Measurements from ENCODE around the gene IWS1.

The IWS1 gene

DNA sequence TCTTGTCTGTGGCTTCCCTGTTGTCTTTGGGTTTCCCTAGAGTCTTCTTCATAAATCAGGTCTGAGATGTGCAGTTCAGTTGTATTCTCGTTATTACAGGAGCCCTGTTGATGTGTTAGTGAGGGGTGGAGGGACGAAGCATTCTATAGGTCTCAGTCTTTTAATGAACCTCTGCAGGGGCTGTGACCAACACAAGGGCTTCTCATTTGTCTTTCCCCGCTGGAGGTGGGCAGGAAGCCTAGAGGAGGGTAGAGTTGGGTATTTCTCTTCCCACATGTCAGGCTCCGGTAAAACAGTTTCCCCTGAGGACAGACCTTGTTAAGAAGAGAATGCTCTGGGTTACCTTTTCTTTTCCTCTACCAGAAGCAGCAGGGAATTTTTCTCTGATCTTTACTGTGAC lies 76.9 kb downstream of the IWS1 start:
- H4K20me1 ChIP-seq (ENCODE audit: insufficient read depth, low read length): no peaks in the 10 kb centered on the region
- H3K27ac ChIP-seq (ENCODE audit: low read length): no peak overlapping the region

DNA sequence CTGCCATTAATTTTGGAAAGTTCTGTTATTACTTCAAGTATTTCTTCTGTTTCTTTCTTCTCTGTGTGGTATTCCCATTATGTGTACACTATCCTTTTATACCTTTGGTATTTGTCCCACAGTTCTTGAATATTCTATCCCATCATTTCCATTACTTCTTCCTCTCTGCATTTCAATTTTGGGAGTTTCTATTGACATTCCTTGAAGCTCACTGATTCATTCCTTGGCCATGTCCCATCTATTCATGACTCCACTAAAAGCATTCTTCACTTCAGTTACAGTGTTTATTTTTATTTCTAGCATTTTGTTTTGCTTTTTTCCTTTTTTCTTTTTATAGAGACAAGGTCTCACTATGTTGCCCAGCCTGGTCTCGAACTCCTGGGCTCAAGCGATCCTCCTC lies 77.8 kb downstream of the IWS1 start:
- Histone ChIP-seq H4K20me1 (ENCODE audit: insufficient read depth, low read length) (no peaks in the 10 kb centered on the region), H3K27ac (ENCODE audit: low read length) (no peak overlapping the region)
- no peak for DNase-seq

More for the DNA sequence above, 76.9 kb downstream of the IWS1 start:
- no peak overlapping the region for H3K4me2 ChIP-seq (ENCODE audit: low read depth, low read length)
- no peak for DNase-seq
- H3K4me1 ChIP-seq (ENCODE audit: low read length): no peaks in the 10 kb centered on the region
- H3F3A ChIP-seq (ENCODE audit: insufficient read depth, low read length): no peaks in the 10 kb centered on the region
- H3K9me2 ChIP-seq (replicated peaks; ENCODE audit: insufficient read depth, low read length): no peaks in the 10 kb centered on the region
- no peak overlapping the region for H2AFZ ChIP-seq (ENCODE audit: low read length)
- H3K27me3 ChIP-seq (replicated peaks; ENCODE audit: insufficient read depth, low read length): no peaks in the 10 kb centered on the region
- H3K79me2 ChIP-seq (ENCODE audit: low read length): no peaks in the 10 kb centered on the region
- no peaks in the 10 kb centered on the region for H3K9me3 ChIP-seq (replicated peaks; ENCODE audit: insufficient read depth, low read length)
- TF ChIP-seq, protein P1, sequence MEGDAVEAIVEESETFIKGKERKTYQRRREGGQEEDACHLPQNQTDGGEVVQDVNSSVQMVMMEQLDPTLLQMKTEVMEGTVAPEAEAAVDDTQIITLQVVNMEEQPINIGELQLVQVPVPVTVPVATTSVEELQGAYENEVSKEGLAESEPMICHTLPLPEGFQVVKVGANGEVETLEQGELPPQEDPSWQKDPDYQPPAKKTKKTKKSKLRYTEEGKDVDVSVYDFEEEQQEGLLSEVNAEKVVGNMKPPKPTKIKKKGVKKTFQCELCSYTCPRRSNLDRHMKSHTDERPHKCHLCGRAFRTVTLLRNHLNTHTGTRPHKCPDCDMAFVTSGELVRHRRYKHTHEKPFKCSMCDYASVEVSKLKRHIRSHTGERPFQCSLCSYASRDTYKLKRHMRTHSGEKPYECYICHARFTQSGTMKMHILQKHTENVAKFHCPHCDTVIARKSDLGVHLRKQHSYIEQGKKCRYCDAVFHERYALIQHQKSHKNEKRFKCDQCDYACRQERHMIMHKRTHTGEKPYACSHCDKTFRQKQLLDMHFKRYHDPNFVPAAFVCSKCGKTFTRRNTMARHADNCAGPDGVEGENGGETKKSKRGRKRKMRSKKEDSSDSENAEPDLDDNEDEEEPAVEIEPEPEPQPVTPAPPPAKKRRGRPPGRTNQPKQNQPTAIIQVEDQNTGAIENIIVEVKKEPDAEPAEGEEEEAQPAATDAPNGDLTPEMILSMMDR (IDR thresholded peaks at IDR 0.05; ENCODE audit: low read length): no peak
- no peak for TF ChIP-seq EZH2phosphoT487 (IDR thresholded peaks at IDR 0.05; ENCODE audit: low read length)
- TF ChIP-seq EZH2 (optimal IDR thresholded peaks at IDR 0.05; ENCODE audit: low read depth, low read length): no peak
- H3K4me3 ChIP-seq (ENCODE audit: low read length): no peak overlapping the region
- no peaks in the 10 kb centered on the region for H3K36me3 ChIP-seq (replicated peaks; ENCODE audit: insufficient read depth, low read length)
- H3K9ac ChIP-seq (ENCODE audit: low read length): no peak overlapping the region

DNA sequence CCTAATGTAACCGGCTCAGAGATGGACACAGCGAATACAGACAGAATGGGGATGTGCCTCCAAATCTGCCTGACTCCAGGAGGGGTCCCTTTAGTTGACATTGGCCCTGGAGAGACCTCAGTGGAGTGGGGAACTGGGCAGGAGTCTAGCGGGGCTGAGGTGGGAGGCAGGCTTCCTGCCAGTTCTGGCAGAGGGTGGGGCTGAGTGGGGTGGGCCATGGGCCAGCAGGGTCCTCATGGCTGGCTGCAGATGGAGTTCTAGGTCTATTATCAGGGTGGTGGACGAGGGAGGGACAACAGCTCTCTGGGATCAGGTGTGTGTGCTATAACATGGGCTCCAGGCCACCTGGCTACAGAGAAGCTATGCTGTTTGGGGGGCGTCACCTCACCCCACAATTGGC lies 86.9 kb downstream of the IWS1 start:
- no peaks in the 10 kb centered on the region for H4K20me1 ChIP-seq (ENCODE audit: insufficient read depth, low read length)
- H3K4me1 ChIP-seq (ENCODE audit: low read length): no peaks in the 10 kb centered on the region
- no peak overlapping the region for H3K27ac ChIP-seq (ENCODE audit: low read length)
- H3K79me2 ChIP-seq (ENCODE audit: low read length): no peaks in the 10 kb centered on the region
- H3K27me3 ChIP-seq (replicated peaks; ENCODE audit: insufficient read depth, low read length): no peaks in the 10 kb centered on the region
- TF ChIP-seq, protein P1 (IDR thresholded peaks at IDR 0.05; ENCODE audit: low read length): no peak
- TF ChIP-seq EZH2phosphoT487 (IDR thresholded peaks at IDR 0.05; ENCODE audit: low read length) (no peak), EZH2 (optimal IDR thresholded peaks at IDR 0.05; ENCODE audit: low read depth, low read length) (no peak)
- no peak overlapping the region for H2AFZ ChIP-seq (ENCODE audit: low read length)
- H3K9ac ChIP-seq (ENCODE audit: low read length): no peak overlapping the region
- no peak overlapping the region for H3K4me2 ChIP-seq (ENCODE audit: low read depth, low read length)
- no peaks in the 10 kb centered on the region for H3K36me3 ChIP-seq (replicated peaks; ENCODE audit: insufficient read depth, low read length)
- no peak for DNase-seq
- no peaks in the 10 kb centered on the region for H3F3A ChIP-seq (ENCODE audit: insufficient read depth, low read length)
- no peaks in the 10 kb centered on the region for H3K9me2 ChIP-seq (replicated peaks; ENCODE audit: insufficient read depth, low read length)
- no peak overlapping the region for H3K4me3 ChIP-seq (ENCODE audit: low read length)
- H3K9me3 ChIP-seq (replicated peaks; ENCODE audit: insufficient read depth, low read length): no peaks in the 10 kb centered on the region

More for the DNA sequence above, 77.8 kb downstream of the IWS1 start:
- Histone ChIP-seq H2AFZ (ENCODE audit: low read length) (no peak overlapping the region), H3K4me1 (ENCODE audit: low read length) (no peaks in the 10 kb centered on the region), H3K9me3 (replicated peaks; ENCODE audit: insufficient read depth, low read length) (no peaks in the 10 kb centered on the region), H3K27me3 (replicated peaks; ENCODE audit: insufficient read depth, low read length) (no peaks in the 10 kb centered on the region), H3K4me2 (ENCODE audit: low read depth, low read length) (no peak overlapping the region), H3F3A (ENCODE audit: insufficient read depth, low read length) (no peaks in the 10 kb centered on the region), H3K9ac (ENCODE audit: low read length) (no peak overlapping the region), H3K36me3 (replicated peaks; ENCODE audit: insufficient read depth, low read length) (no peaks in the 10 kb centered on the region), H3K4me3 (ENCODE audit: low read length) (no peak overlapping the region), H3K9me2 (replicated peaks; ENCODE audit: insufficient read depth, low read length) (no peaks in the 10 kb centered on the region), H3K79me2 (ENCODE audit: low read length) (no peaks in the 10 kb centered on the region)
- no peak for TF ChIP-seq EZH2phosphoT487 (IDR thresholded peaks at IDR 0.05; ENCODE audit: low read length)
- TF ChIP-seq, protein P1 (IDR thresholded peaks at IDR 0.05; ENCODE audit: low read length): no peak
- TF ChIP-seq EZH2 (optimal IDR thresholded peaks at IDR 0.05; ENCODE audit: low read depth, low read length): no peak
